ENCODE data around the gene TWIST2.

- TF ChIP-seq, protein P1, sequence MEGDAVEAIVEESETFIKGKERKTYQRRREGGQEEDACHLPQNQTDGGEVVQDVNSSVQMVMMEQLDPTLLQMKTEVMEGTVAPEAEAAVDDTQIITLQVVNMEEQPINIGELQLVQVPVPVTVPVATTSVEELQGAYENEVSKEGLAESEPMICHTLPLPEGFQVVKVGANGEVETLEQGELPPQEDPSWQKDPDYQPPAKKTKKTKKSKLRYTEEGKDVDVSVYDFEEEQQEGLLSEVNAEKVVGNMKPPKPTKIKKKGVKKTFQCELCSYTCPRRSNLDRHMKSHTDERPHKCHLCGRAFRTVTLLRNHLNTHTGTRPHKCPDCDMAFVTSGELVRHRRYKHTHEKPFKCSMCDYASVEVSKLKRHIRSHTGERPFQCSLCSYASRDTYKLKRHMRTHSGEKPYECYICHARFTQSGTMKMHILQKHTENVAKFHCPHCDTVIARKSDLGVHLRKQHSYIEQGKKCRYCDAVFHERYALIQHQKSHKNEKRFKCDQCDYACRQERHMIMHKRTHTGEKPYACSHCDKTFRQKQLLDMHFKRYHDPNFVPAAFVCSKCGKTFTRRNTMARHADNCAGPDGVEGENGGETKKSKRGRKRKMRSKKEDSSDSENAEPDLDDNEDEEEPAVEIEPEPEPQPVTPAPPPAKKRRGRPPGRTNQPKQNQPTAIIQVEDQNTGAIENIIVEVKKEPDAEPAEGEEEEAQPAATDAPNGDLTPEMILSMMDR (IDR thresholded peaks at IDR 0.05; ENCODE audit: low read length), result no peak
- TF ChIP-seq EZH2 (optimal IDR thresholded peaks at IDR 0.05; ENCODE audit: low read depth, low read length) (no peak), EZH2phosphoT487 (IDR thresholded peaks at IDR 0.05; ENCODE audit: low read length) (no peak)
These were observed 72.2 kb downstream of the TWIST2 start for GRCh38 chr2:238920053-238920452.
